Adipose tissue (tissue), 3 donors: Measurements from ENCODE around the gene FANCC. TPM values are rescaled to one million over a fixed set of nuclear protein-coding genes. Genes with fewer than 3 reads are reported as not detected.

Source experiments
- H3K27ac ChIP-seq: one replicate; pipeline ENCODE4 v1.5.1; 2013; ENCODE audit warnings: low read depth, low read length
- WGBS, 3 donors: extraction: QIAGEN DNeasy Blood & Tissue Kit; methylation state at CpG; one replicate each; pipeline ENCODE4 v1.1.7; 2013; 5-methylcytosine and 5-hydroxymethylcytosine counted together
- polyA plus RNA-seq, 3 donors: library from polyadenylated mRNA; stranded (reverse); fragments of 200-250 nt; gene quantifications; one replicate each; pipeline ENCODE4 v1.2.3, GENCODE V29; 2013
- donor health status: healthy with polysubstance abuse.
- donor health status: Bipolar disorder and iron deficiency.
- donor health status: healthy.

FANCC gene
- polyA plus RNA-seq, 3 donors = 2.0 to 3.5 (median 2.5) TPM

- H3K27ac ChIP-seq = no peak overlapping the region
- 35 to 90% (median 89%) methylated on average over 18 of the region's 18 CpGs for WGBS, 3 donors
Observed at GRCh38 chr9:95102572-95102971, 214.9 kb downstream of the FANCC start.

DNA sequence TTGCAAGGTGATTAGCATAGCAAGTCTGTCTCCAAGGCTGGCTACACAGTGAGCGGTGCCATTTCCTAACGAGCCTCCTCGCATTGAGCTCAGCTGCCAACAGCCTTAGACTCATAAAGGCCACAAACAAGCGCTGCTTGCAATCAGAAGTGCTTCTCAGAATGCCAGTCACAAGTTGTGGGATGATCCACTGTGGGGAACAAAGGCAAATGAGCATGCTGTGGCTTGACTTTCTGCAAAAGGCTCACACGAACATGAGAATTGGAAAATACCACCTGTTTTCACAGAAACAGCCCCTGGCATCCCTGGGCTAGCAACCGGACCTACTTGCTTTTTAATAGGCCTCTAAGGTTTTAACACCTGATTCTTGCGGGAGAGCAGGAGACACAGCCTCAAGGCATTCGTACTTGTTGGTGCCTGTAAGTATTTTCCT, 215.5 kb downstream of the FANCC start:
- no peak overlapping the region for H3K27ac ChIP-seq
- WGBS, 3 donors = 48 to 94% (median 92%) methylated on average over 8 of the region's 8 CpGs

DNA sequence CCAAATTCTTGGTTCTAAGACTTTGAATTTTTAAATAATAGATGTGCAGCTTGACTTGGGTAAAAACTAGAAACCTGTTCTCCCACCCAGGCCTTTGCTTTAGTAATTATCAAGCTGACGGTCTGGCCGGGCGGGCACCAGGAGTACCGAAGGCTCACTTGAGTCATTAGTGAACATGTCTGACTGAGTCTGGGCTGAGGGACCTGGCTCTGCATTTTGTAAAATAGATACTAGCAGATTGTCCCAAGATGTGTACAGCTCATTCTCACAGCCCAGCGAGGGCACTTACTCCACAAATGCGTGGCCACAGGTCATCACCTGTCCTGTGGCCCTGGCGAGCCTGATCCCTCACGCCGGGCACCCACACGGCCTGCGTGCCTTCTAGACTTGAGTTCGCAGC, 216.2 kb downstream of the FANCC start:
- WGBS, 3 donors = 95 to 96% (median 96%) methylated on average over 12 of the region's 12 CpGs
- no peak overlapping the region for H3K27ac ChIP-seq

DNA sequence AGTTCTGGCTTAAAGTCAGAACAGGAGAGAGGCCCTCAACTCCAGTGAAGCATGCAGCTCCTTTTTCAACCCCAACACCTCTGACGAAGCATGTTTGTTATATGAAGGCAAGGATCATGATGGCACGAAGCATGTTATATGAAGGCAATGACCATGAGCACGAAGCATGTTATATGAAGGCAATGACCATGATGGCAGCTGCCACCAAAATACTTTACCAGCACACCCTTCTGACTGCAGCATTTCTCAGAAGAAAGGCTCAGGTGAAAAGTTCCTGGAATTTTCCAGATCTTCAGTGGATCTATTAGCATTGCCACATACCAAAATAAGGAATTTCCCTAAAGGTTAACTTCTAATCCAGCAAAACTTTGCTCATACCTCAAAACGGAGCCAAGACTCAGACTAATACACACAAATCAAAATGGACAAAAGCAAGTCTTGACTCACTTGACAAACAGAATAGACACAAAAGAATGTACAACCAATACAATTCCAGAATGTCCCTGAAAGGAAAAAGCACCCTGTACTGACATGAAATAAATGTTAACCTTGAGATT, 217.4 kb downstream of the FANCC start:
- WGBS, 3 donors = 83 to 89% (median 83%) methylated on average over 4 of the region's 4 CpGs
- H3K27ac ChIP-seq = no peak overlapping the region

GRCh38 chr9:95099321-95100070, 218.0 kb downstream of the FANCC start:
- 90 to 97% (median 95%) methylated on average over 24 of the region's 24 CpGs for WGBS, 3 donors
- H3K27ac ChIP-seq = no peak overlapping the region

- 71 to 79% (median 78%) methylated on average over 12 of the region's 12 CpGs for WGBS, 3 donors
- H3K27ac ChIP-seq = no peak overlapping the region
Observed at GRCh38 chr9:95098391-95098921, 219.1 kb downstream of the FANCC start.

DNA sequence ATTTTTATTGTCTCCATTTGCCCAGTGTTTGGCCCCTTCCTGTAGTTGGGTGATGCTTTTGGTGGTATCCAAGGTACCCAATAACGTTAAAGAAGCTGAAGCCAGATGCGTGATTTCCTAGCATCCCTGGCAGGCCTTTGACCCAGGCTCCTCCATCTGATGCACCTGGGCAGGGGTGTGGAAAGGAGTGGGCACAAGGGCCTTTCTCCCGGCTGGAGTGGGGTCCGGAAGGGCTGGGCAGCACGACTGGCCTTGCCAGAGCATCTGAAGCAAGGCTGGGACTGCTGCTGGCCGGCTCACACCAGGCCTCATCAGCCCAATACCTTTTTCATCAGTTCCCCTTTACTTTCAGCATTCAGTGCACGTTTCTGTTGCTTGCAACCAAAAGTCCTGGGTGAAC, 220.2 kb downstream of the FANCC start:
- no peak overlapping the region for H3K27ac ChIP-seq
- 92 to 96% (median 93%) methylated on average over 7 of the region's 7 CpGs for WGBS, 3 donors

DNA sequence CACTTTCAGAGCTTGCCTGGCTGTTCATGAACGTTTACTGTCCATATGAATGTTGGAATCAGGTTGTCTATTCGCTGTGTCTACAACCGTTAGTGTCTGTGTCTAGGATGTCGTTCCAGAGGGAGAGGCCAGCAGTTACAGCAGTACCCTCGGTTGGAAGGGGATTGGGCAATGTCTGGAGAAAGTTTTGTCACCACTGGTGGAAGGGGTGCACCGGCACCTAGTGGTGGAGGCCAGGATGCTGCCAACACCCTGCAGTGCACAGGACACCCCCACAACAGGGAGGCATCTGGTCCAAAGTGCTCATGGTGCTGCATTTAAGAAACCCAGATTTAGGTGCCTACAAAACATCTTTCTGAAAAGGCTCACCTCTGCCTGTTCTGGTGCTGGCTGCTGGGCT, 220.7 kb downstream of the FANCC start:
- H3K27ac ChIP-seq = no peak overlapping the region
- WGBS, 3 donors = 66 to 81% (median 72%) methylated on average over 6 of the region's 6 CpGs

- H3K27ac ChIP-seq = no peak overlapping the region
- 92 to 96% (median 95%) methylated on average over 10 to 12 of the region's 12 CpGs for WGBS, 3 donors
Observed at GRCh38 chr9:95096381-95096780, 221.1 kb downstream of the FANCC start.

DNA sequence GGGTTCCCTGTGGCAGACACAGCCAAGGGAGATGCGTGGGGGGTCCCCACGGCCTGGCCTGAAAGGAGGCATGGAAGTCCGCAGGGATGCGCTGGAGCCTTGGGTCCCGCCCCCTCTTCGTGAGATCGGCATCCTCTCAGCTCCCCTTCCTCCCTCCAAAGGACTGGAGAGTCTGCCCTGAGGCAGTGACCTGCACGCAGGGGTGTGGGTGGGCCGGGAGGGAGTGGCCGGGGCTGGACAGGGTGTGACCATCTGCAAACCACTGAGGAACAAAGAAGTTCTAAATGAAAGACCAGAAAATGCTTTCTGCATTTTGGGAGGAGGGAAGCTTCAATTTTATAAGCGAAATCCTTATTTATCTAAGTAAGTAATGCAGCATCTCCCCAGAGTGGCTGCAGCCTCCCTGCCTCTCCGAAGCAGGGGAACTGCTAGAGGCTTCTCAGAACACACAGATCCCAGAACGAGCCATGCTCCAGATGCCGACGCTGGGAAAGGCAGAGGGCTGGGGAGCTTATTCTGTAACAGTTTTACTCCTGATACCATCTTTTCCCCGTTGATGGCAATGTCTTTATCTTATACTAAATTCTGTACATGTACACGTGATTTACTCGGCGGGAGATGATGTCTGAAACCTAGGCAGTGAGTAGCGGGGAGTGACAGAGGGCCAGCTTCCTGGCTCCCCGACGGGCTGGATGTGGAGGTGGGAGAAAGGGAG, 221.7 kb downstream of the FANCC start:
- WGBS, 3 donors = 76 to 87% (median 84%) methylated on average over 21 to 22 of the region's 22 CpGs
- H3K27ac ChIP-seq = no peak overlapping the region

DNA sequence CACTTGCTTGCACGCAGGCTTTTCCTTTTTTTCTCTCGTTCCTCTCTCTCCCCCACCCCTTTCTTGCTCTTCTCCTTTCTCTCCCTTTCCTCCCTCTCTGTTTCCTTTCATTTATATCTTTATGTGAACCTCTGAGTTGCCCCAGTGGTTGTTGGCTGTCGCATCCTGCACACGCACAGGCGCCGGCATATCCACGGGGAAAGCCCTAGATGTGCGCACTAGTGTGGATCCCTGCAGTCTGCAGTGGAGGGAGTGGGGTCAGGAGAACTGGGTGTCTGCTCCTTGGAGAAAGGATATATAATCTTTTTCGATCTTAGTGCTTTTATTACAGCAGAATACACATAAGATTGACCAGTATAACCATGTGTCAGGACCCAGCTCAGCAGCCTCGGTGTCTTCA, 223.5 kb downstream of the FANCC start:
- no peak overlapping the region for H3K27ac ChIP-seq
- 83 to 88% (median 84%) methylated on average over 10 of the region's 10 CpGs for whole genome bisulfite sequencing, 3 donors

DNA sequence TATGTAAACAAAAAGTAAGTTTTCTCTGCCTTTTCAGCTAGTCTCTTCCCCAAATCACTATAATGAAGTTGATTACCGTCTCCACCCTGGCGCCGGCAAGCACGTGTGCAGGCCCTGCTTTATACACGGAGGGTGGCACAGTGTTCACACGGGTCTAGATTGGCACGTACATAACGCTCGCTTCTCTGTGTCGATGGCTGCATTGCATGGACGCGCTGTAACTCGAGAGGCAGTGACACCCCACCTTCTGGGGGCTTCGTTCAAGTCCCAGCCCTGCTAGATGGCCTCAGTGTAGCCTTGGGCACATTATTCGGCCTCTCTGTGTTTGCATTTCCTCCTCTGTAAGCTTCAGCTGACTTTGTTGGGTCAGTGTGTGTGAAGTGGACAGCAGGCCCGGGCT, 223.9 kb downstream of the FANCC start:
- no peak overlapping the region for H3K27ac ChIP-seq
- WGBS, 3 donors = 51 to 95% (median 93%) methylated on average over 16 of the region's 16 CpGs

DNA sequence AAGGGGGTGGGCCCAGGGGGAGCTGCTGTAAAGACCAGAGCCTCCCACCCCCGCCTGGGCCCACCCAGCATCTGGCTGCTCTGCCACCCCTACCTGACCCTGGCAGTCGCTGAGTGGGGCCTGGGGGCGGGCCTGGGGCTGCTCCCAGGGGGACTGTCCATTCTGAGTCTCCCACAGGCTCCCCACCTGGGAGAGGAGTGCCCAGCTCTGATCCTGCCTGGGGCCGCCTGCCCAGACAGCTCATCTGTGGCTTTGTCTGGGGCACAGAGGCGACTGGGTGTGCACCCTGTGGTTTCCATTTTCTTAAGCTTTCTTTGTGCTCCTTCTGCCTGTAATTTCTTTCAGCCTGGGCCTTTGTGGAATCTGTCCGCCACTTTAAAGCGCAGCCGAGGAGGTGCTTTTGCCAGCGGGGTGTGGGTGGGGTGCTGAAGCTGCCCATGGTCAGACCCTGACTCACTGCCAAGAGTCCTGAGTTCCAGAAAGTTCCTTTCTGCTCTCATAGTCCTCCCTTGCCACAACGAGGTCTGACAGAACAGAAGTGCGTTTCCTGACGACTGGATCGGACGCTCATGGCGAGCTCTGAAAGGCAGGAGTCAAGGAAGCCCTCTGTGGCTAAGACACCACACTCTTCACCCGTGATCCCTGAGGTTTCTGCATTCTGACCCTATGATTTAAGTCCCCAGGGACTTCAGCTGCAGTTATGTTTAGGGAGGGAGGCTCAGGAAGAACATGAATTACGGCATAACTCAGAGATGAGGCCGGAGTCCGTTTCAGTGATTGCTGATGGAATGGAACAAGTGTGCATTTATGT, 225.0 kb downstream of the FANCC start:
- no peak overlapping the region for H3K27ac ChIP-seq
- 39 to 62% (median 50%) methylated on average over 19 of the region's 19 CpGs for WGBS, 3 donors

GRCh38 chr9:95091601-95092261, 225.8 kb downstream of the FANCC start:
- 25 to 37% (median 36%) methylated on average over 12 of the region's 12 CpGs for WGBS, 3 donors
- no peak overlapping the region for H3K27ac ChIP-seq

DNA sequence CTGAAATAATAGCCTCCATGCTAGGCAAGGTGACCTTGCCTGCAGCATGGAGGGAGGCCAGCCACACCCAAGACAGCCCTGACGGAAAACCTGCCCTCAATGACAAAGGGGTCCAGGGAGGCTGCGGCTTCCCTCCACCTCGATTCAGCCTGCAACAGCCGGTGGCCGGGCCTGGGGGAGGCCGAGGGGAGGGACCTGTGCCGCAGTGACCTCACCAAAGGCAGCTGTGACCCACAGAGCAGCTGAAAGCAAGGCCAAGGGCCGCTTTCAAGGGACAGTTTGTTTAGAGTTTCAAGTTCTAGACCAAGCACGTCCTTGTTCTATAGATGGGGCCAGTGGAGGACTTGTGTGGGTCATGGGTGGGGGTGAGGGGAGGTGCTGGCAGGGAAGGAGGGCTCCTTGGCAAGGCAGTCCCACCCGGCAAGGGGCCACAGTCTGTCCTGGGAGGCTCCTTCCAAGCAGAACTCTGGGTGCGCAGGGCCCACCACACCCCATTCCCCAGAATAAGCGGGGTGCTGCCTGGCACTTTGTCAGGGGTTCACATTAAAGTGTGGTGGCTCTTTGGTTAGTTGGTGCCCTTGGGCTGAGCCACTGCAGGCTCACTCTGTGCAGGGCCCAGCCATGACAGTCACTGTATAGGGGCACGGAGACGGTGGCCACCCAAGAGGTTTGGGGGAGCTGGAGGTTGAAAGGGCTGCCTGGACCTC, 226.5 kb downstream of the FANCC start:
- 67 to 83% (median 81%) methylated on average over 14 of the region's 14 CpGs for WGBS, 3 donors
- H3K27ac ChIP-seq = no peak overlapping the region

DNA sequence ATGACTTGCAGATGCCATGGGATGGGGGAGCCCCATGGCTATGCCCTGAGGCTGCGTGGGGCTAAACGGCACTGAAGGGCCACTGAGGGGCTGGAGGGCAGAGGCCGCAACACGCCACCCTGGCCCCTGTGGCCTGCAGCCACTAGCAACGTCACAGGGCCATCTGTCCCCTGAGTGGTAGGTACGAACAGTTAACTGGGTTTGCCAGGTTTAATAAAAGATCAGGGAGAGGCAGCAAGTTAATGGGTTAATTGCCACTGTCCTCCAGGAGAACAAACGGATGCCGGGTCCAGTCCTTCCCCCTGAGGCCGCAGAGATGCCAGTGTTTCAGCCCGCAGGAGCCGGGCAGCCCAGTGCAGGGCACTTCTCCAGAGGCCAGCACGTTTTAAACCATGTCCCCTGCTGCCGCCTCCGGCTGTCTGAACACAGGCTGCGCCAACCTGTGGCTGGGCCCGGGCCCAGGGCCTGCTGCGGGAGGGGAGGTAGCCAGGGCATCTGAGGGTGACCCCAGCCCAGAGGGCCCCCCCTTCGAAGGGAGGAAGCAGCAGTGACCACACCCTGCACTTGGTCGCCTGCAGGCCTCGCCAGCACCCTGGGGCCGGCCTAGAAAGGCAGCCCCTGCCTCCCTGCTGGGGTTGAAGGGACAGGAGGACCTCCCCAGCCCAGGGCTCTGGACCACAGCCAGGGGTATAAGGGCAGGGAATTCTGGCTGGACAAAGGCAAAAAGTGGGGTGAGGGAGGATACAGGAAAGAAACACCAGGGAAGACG, 227.3 kb downstream of the FANCC start:
- no peak overlapping the region for H3K27ac ChIP-seq
- 39 to 65% (median 60%) methylated on average over 19 to 22 of the region's 22 CpGs for WGBS, 3 donors
